HG03025 (cell line): ENCODE results near the gene ZC3H10.

Experiments
- ATAC-seq: cut with Tn5 transposase; IDR thresholded peaks from one replicate; pipeline ENCODE4 v1.9.1; 2021; ENCODE audit warnings: mild to moderate bottlenecking, moderate library complexity; ENCODE audit not compliant: unreplicated experiment, low FRiP score

Gene ZC3H10

GRCh38 chr12:56164345-56164729, 46.3 kb downstream of the ZC3H10 start:
- ATAC-seq = no peak

- no peak for ATAC-seq
These were observed 47.3 kb downstream of the ZC3H10 start for GRCh38 chr12:56165369-56165768.

GRCh38 chr12:56169229-56169759, 51.2 kb downstream of the ZC3H10 start:
- ATAC-seq = no peak

- no peak for ATAC-seq
These were observed 54.8 kb downstream of the ZC3H10 start for GRCh38 chr12:56172839-56173238.
